GM12873 (cell line): ENCODE measurements around the gene LRR1.

Experiments
- CTCF ChIP-seq: IDR thresholded peaks from 2 replicates; pipeline ENCODE4 v1.5.1; 2012; ENCODE audit warnings: low read depth, mild to moderate bottlenecking, moderate library complexity, low read length, control low read depth; ENCODE audit not compliant: insufficient read depth; ENCODE audit errors: missing control alignments

LRR1 gene

GRCh38 chr14:49615776-49616175 lies 17.0 kb downstream of the LRR1 start:
- TF ChIP-seq CTCF: no peak

- no peak for TF ChIP-seq CTCF
Measured at GRCh38 chr14:49617852-49618519, 19.2 kb downstream of the LRR1 start.

- no peak for TF ChIP-seq CTCF
Measured at GRCh38 chr14:49619730-49620129, 21.0 kb downstream of the LRR1 start.

- TF ChIP-seq CTCF: peak; percentile 42
Measured at GRCh38 chr14:49620182-49621113, 21.7 kb downstream of the LRR1 start, which contains the start of the genes MGAT2 and RPL36AL. MGAT2 (plus strand) TSS chr14:49620799; CDS start chr14:49621269, 470 bp downstream. RPL36AL (minus strand) TSS chr14:49620626; CDS start chr14:49619104, 1,522 bp downstream.

- TF ChIP-seq CTCF: no peak
Measured at GRCh38 chr14:49621114-49621881, 22.6 kb downstream of the LRR1 start.

- no peak for TF ChIP-seq CTCF
Measured at GRCh38 chr14:49622022-49622607, 23.4 kb downstream of the LRR1 start.
